DMS53 treated with DMSO at 0.1 percent for 48 hours (cell line): ENCODE results near the gene NCBP2.

ENCODE experiments used
- DNase-seq: peaks from one replicate; lab custom pipeline; 2025; ENCODE audit not compliant: unreplicated experiment; lab: John Stamatoyannopoulos, UW

NCBP2 gene

DNA sequence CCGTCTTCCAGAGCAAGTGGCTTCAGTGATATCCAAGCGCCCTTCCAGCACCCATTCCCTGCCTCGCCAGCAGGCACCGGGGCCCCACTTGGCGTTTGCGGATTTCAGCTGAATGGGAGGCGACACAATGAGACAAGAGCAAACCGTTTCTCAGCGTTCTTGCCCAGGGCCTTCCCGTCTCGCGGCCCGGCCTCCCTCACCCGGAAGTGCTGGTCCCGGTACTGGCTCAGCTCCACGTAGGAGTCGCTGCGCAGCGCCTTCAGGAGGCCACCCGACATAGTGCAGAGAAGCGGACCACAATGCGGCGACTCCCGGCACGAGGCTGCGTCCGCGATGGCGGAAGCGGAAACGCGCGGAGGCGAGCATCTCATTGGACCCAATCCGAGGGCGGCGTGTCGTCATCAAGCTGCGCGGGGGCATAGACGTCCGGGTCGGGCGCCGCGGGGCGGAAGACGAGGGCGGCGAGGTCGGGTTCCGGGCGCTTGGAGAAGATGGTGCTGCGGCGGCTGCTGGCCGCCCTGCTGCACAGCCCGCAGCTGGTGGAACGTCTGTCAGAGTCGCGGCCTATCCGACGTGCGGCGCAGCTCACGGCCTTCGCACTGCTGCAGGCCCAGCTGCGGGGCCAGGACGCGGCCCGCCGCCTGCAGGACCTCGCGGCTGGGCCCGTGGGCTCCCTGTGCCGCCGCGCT lies at the start of gene NCBP2:
Gene NCBP2, minus strand, starts transcription at position 303 of the 689 bp plus-strand sequence. Its CDS starts 25 bp downstream, at position 278.
- DNase-seq, result peak; percentile 81

DNA sequence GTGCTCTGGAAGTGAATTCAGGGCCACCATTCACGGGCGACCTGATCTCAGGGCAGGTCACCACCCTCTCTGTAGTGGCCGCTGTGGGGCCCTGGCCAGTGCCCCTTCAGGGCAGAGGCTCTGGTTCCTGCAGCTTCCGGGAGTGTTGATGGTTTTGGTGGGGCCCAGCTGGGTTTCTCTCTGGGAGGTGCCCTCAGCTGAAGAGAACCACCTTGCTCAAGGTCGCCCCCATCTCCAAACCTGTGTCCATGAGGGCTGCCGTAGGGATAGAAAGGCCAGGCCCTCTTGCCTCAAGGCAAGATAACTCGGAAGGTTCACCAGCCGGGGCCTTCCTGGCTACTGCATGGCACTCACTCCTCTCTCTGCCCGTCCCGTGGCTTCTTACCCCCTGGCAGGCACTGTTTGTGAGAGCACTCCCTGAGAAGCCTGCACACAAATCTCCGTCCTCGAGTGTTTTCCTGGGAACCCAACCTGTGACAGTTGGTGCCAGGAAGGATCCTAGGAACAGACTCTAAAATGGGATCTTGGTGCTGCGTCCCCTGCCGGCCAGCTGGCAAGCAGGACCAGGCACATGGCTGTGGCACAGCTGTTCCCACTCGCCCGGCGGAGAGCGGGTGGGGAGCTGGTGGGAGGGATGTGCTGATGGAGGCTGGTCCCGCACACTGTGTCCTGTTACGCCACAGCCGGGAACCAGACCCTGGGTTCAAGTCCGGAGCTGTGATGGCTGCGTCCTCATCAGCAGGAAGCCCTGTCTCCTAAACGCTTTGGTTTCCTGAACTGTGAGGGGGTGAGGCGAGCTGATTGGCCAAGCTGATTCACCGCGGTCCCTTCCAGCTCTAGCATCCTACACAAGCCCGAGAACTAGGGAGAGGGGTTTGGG lies 49.5 kb upstream of the NCBP2 start:
- no peak for DNase-seq

DNA sequence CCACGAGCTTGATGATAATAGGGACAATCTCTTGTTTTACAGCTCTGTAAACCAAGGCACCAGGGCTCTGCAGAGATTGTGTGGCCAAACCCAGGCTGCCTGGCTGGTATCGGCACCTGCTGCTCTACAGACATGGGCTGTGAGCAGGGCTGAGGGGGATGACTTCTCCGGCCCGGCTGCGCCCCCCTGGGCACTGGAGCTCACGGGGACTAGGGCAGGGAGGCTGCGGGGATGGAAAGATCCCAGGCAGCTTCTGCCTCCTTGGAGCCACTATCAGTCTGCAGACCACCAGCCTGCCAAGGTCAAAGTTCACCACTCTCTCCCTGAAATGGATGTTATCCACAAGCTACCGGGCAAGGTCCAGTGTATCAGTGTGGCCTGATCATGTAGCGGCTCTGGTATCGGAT lies 48.3 kb upstream of the NCBP2 start:
- no peak for DNase-seq

DNA sequence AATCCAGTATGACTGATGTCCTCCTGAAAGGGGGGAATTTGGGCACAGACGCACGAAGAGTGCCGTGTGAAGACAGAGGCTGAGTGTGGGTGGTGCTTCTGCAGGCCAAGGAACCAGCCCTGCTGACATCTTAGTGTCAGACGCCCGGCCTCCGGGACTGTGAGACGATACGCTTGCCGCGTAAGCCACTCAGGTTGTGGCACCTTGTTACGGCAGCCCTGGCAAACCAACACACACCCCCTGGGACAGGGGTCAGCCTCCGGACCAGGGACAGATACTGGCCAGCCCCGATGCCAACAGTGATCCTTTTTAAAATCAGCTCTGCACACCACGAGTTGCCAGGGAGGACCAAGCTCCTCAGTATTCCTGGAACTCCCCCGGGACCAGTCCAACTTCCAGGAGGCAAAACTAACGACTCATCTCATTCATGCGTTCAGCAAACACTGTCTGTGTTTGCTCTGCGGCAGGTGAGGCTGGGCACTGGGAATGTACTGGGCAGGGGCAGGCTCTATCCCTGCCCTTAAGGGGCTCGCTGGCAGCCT lies 47.5 kb upstream of the NCBP2 start:
- peak; percentile 62 for DNase-seq

DNA sequence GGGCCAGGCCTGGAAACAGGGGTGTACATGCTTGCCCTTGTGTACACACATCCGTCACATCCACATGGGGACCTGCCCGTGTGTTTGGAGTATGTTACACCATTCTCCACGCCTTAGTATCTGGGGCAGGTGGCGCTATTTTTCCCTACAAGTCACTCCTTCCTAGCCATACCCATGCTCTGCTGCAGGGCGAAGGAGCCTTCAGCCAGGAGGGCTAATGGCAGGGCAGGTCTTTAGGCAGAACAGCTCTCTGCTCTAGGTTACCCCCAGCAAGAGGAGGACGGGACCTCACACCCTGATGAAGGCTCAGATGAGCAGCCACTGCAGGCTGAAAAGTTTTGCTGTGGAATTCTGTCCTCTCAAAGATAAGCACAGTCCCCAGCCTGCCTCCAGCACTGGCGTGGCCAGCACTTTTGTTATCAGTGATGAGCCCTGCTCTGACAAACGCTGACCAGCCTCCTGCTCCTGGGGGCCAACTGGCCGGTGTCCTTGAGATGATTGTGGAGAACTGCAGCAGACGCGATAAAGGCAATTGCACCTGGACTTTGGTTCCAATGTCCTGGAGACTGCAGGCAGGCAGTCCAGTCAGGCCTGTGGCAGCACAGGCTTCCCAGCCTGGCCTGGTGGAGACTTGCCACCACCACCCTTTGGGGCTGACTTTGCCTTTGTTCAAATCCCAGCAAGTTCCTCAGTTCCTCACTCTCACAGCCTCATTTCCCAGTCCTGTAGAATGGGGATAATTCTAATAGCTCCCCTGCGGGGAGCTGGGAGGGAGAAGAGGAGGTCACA lies 46.1 kb upstream of the NCBP2 start:
- DNase-seq, result no peak

DNA sequence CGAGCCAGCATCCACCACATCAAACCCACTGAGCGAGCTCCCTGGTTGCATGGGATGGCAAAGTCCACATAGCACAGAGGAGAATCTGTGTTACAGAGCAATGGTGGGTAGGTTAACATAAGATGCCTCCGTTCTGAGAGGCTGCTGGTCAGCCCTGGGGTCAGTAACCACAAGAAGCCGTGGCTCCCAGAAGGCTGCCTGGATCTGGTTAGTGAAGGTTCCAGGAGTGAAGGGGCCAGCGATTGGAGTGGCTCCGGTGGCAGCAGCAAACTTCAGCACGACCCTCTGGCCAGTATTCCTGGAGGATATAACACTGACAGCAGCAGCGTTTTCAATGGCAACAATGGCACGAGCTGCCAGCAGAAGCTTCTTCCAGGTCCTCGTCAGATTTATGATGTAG lies 44.7 kb upstream of the NCBP2 start:
- no peak for DNase-seq

DNA sequence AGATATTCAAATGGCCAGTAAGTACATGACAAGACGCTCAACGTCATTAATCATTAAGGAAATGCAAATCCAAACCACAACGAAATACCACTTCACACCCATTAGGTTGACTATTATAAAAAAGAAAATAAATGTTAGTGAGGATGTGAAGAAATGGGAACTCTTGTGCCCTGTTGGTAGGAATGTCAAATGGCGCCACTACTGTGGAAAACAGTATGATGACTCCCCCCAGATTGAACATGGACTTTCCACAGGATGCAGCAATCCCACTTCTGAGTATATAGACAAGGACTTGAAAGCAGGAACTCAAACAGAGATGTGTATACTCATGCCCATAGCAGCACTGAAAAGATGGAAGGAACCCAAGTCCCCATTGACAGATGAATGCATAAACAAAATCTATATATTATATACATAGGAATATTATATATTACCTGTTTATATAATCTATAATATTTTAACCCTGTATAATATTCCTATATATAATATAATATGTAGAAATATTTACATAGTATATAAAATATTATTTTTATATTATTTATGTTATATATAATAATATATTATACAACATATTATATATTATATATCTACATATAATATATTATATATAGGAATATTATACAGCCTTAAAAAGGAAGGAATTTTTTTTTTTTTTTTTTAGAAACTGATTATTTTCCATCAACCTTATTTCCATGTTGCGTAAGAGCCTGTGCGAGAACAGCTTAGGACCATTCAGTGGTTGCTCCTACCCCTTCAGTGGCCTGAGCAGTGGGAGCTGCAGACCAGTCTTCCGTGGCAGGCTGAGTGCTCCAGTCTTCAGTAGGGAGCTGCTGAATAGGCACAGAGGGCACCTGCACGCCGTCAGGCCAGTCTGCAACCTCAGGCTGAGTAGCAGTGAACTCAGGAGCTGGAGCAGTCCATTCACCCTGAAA lies 43.9 kb upstream of the NCBP2 start:
- DNase-seq, result no peak

DNA sequence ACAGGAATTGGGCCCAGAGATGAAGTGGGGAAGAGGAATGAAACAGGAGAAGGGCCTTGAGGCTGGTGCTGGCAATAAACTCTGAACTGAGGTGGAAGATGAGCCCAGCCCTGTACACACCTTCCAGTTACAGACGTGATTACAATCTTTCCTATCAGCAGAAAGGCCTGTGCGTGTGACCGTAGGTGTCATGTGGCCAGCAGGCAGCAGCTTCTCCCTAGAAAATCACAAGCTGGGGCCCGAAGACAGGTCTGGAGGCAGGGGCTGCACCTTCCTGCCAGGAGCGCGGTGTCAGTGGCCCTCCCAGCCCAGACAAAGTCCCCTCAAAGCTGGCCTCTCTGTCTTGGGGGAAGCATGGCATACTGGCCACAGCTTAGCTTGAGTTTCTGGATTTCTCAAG lies 43.0 kb upstream of the NCBP2 start:
- no peak for DNase-seq

DNA sequence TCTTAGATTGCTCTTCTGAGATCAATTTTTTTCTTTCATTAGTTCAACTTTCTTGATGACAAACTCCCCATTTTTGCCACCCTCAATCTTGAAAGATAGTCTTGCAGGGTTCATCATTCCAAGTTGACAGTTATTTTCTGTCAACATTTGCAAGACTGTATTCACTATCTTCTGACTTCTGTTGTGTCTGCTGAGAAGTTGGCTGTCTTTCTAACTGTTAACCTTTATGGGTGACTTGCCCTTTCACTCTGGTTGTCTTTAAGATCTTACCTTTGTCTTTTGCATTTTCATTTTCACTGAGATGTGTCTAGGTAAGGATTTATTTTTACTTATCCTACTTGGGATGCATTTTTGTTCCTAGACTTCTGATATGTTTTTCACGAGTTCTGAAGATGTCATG lies 40.9 kb upstream of the NCBP2 start:
- DNase-seq, result no peak

DNA sequence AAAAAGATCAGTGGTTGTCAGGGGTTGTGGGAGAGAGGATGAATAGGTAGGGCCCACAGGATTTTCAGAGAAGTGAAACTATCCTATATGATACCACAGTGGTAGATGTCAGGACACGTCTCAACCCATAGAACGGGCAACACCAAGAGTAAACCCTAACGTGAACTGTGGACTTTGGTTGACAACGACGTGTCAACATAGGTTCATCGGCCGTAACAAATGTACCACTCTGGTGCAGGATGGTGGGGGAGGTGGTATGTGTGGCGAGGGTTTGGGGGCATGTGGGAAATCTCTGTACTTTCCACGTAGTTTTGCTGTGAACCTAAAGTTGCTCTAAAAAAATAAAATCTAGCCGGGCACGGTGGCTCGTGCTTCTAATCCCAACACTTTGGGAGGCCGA lies 39.3 kb upstream of the NCBP2 start:
- no peak for DNase-seq

DNA sequence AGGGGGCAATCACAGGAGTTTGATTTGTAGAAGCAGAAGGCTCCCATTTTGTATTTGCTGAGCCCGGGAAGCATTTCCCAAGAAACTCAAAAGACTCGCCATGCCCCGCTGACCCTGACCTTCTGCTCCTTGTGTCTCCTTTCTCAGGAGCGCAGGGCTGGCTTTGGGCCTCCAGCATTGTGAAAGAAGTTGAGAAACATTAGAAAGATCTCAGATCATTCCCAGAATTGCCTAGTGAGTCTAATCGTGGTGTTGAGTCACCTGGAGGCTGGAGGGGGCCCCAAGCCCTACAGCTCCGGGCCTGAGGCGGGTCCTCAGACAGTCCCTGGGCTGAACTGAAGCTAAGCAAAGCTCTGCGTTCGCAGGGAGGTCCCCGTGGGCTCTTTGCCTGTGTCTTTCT lies 37.2 kb upstream of the NCBP2 start:
- DNase-seq, result no peak

DNA sequence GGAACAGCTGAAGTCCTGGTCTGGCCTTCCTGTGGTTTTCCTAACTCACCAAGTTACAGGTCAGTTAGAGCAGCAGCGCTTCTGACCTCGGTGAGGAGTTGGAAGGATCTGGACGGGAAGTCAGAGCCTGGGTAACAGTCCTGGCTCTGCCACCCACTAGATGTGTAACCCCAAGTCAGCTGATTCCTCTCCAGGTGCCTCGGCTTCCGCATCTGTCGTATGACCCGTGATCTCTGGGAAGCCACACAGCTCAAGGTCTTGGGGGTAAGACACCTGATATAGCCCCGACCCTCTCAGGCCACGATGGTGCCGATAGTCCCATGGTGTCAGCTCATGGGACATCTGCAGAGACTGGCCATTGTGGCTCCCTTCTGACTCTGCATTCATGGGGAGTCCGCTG lies 34.6 kb upstream of the NCBP2 start:
- no peak for DNase-seq

DNA sequence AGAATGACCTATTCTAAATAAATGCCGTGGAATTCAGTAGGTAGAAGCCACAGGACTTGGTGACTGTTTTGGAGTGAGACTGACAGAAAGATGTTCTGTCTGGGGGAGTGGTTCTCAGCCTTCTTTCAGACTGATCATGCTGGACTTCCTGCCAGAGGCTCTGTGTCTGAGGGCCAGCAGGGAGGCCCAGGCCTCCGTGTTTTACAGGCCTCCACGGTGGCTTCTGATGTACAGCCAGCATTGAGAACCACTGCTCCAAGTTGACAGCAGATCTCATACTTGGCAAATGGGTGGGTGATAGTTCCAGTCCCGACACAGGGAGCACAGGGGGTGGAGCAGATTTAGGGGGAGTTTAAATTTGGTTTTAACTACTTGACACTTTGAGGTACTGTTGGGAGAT lies 33.0 kb upstream of the NCBP2 start:
- DNase-seq, result no peak

DNA sequence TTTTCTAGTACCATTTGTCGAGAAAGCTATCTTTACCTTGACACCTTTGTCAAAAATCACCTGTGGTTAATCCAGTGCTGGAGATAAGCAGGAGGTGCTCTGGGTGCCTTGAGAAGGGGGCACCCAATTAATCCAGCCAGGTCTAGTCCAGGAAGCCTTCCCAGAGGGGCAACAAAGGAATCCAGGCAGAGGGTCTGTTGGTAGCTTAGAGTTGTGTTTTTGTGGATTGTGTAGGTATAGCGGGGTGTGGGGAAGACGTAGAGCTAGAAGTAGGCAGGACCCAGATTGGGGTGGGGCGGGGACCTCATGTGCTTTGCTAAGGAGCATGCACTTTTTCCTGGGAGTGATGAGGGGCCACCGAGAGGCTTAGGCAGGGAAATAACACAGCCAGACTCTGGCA lies 32.3 kb upstream of the NCBP2 start:
- DNase-seq, result no peak

DNA sequence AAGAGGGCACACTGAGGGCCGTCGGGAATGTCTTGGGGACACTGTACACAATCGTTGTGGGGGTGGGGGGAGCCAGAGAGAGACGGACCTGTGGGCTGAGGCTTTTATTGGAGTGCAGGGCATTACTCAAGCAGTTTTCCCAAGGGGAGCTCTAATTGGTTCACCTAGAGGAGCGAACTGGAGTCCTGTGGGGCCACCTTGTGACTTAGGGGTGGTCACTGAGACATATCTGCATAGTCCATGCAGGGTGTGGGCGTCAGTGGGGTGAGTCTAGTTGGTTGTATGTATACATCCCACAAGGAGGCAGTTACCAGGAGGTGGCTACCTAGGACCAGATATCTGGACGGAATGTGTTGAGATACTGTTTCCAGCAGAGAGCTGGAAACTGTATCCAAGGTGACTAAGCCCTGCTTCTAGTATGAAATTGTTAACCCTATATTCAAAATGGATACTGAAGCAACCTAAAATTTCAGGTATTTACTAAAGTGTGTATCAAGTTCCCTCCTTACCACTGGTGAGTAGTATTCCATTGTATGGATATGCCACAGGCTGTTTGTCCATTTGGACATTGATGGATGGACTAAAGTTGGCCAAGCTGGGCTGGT lies 28.9 kb upstream of the NCBP2 start:
- no peak for DNase-seq

DNA sequence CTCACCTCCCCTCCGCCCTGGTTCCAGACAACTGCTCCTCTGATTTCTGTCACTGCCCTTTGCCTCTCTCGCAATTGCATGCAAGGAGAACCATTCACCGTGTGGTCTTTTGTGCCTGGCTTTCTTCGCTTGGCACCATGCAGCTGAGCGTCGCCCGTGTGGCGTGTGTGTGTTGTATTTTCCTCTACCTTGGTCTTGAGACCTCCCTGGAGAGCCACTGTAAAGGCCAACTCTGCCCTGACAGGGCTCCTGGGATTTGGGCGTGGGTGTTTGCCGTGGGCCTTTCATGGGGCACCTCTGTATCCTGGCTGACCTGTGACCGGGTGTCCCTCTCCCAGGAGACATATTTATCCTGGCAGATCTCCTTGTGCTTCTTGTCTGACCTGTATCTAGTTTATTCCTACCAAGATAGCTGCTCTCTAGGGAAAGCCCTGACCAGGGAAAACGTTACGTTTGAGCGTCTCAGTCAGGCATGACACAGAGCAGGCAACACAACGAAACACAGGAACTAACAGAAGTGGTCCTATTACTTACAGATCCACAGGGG lies 28.3 kb upstream of the NCBP2 start:
- DNase-seq, result no peak

DNA sequence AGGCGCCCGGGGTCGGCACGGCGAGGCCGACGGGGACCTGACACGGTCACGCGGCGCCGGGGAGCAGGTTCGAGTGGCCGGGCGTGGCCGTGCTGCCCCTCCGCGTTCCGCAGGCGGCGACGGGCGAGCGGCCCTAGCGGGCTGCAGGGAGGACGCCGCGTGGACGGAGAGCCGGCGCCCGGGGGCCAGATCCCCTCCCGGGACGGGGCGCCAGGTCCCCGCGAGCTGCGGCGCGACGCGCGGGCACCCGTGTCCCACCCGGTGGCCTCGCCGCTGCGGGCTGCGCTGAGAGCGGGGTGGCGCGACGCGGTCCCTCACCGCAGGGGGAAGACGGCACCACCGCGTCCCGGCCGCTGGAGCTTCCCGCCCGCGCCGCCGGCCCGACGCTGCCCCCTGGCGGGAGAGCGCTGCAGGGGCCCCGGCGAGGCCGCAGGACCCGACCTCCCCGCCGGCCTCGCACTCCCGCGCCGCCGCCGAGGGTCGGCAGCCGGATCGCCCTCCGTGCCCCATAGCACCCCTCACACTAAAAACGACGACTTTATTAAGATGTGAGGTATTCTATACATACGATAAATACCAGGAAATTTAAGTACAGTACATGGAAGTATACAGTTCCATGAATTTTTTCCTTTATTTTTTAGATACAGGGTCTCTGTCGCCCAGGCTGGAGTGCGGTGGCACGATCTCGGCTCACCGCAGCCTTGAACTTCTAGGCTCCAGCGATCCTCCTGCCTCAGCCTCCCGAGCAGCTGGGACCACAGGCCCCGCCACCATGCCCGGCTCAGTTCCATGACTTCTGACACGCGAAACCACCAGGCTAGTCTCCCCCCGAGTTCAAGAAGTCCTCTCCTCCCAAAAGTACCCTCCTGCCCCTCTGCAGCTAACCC lies 27.6 kb upstream of the NCBP2 start:
- peak; percentile 29 for DNase-seq

DNA sequence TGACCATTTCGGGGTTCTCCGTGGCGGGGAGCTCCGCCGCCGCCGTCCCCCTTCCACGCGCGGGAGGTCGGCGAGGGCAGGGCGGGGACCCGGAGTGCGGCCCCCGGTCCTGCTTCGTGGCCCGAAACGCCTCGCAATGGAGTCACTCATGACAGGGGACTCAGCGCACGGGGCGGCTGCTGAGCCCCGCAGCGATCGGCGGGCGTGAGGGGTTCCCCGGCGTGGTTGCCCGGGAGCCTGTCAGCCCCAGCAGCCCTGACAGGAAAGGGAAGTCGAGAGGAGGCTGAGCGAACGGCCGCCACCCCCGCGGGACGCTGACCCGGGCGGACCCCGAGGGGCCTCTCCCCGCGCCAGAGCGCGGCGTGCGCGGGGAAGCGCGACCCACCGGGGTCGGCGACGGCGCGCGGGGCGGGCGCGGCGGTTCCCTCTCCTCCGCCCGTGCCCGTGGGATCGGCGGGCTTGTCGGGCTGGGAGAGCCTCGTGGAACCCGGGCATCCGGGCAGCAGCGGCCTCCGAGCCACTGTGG lies 26.9 kb upstream of the NCBP2 start:
- peak; percentile 3 for DNase-seq
